ENCODE data around the gene EDNRB. TPM values are rescaled to one million over a fixed set of nuclear protein-coding genes. Genes with fewer than 3 reads are reported as not detected.
"Not testable (repeated sequence)": the region's sequence is repeated elsewhere in the genome, so short reads cannot be mapped to it uniquely, and the experiment has no call there.

Gene EDNRB
- total RNA-seq, 2 donors from 2014 or later, result 14.2 to 27.6 TPM

- ATAC-seq (ENCODE audit: insufficient number of reproducible peaks, low FRiP score, low read depth) (no peak), DNase-seq (ENCODE audit: low spot score) (no peak)
- no peak for TF ChIP-seq CTCF (IDR thresholded peaks at IDR 0.05)
- H3K27ac ChIP-seq, result no peak overlapping the region
- no peak overlapping the region for H3K4me3 ChIP-seq
- no peaks in the 10 kb centered on the region for H3K36me3 ChIP-seq
- H3K27me3 ChIP-seq (replicated peaks; ENCODE audit: insufficient read depth), result no peaks in the 10 kb centered on the region
- no peaks in the 10 kb centered on the region for H3K9me3 ChIP-seq
- no peaks in the 10 kb centered on the region for H3K4me1 ChIP-seq (ENCODE audit: control insufficient read depth in 1 of 2, low read depth in 2 of 2)
These were observed 59.2 kb downstream of the EDNRB start for GRCh38 chr13:77859450-77859849.

- no peak for DNase-seq (ENCODE audit: low spot score)
- Histone ChIP-seq H3K4me3 (no peak overlapping the region), H3K36me3 (no peaks in the 10 kb centered on the region), H3K27me3 (replicated peaks; ENCODE audit: insufficient read depth) (no peaks in the 10 kb centered on the region), H3K4me1 (ENCODE audit: control insufficient read depth in 1 of 2, low read depth in 2 of 2) (no peaks in the 10 kb centered on the region), H3K27ac (no peak overlapping the region), H3K9me3 (no peaks in the 10 kb centered on the region)
- no peak for ATAC-seq (ENCODE audit: insufficient number of reproducible peaks, low FRiP score, low read depth)
- TF ChIP-seq CTCF (IDR thresholded peaks at IDR 0.05), result no peak
These were observed 61.0 kb downstream of the EDNRB start for GRCh38 chr13:77857531-77858209.

GRCh38 chr13:77853703-77854102 lies 64.9 kb downstream of the EDNRB start:
- Histone ChIP-seq H3K4me1 (ENCODE audit: control insufficient read depth in 1 of 2, low read depth in 2 of 2) (no peaks in the 10 kb centered on the region), H3K36me3 (no peaks in the 10 kb centered on the region), H3K27ac (no peak overlapping the region), H3K27me3 (replicated peaks; ENCODE audit: insufficient read depth) (no peaks in the 10 kb centered on the region), H3K9me3 (peaks cover 5% of the 10 kb centered on the region), H3K4me3 (no peak overlapping the region)
- ATAC-seq (ENCODE audit: insufficient number of reproducible peaks, low FRiP score, low read depth), result no peak
- no peak for TF ChIP-seq CTCF (IDR thresholded peaks at IDR 0.05)
- DNase-seq (ENCODE audit: low spot score), result no peak

GRCh38 chr13:77848050-77848449 lies 70.6 kb downstream of the EDNRB start:
- not testable (repeated sequence) for H3K4me1 ChIP-seq (ENCODE audit: control insufficient read depth in 1 of 2, low read depth in 2 of 2); H3K27ac ChIP-seq; DNase-seq (ENCODE audit: low spot score); H3K36me3 ChIP-seq; H3K4me3 ChIP-seq; H3K9me3 ChIP-seq; ATAC-seq (ENCODE audit: insufficient number of reproducible peaks, low FRiP score, low read depth); H3K27me3 ChIP-seq (replicated peaks; ENCODE audit: insufficient read depth)

GRCh38 chr13:77846173-77846572 lies 72.5 kb downstream of the EDNRB start:
- TF ChIP-seq CTCF (IDR thresholded peaks at IDR 0.05), result no peak
- ATAC-seq (ENCODE audit: insufficient number of reproducible peaks, low FRiP score, low read depth) (no peak), DNase-seq (ENCODE audit: low spot score) (no peak)
- no peaks in the 10 kb centered on the region for H3K36me3 ChIP-seq
- peaks cover 6% of the 10 kb centered on the region for H3K9me3 ChIP-seq
- H3K4me3 ChIP-seq, result no peak overlapping the region
- no peaks in the 10 kb centered on the region for H3K27me3 ChIP-seq (replicated peaks; ENCODE audit: insufficient read depth)
- H3K4me1 ChIP-seq (ENCODE audit: control insufficient read depth in 1 of 2, low read depth in 2 of 2), result no peaks in the 10 kb centered on the region
- H3K27ac ChIP-seq, result no peak overlapping the region

Other genes with a start within 250 kb of the EDNRB start
- 10 to 100 TPM; 10.5 to 12.9 TPM for gene SLAIN1, start 221.1 kb downstream of the EDNRB start, total RNA-seq

Data from thoracic aorta (tissue), 2 donors.